Motor neuron (in vitro differentiated cells): Measurements from ENCODE around the gene CADM3. TPM values are rescaled to one million over a fixed set of nuclear protein-coding genes. Genes with fewer than 3 reads are reported as not detected.

Source experiments
- ATAC-seq, 8 experiments: fragments of 200-7000 bp; cut with Tn5 transposase; replicated peaks in 6 of 8; 2 replicates each; pipeline ENCODE4 v1.8.0; 2021; ENCODE audit warnings: mild to moderate bottlenecking in 8 of 8, moderate library complexity in 8 of 8
- H3K27ac ChIP-seq, 2 donors: fragments of 250-450 bp; sonication (Bioruptor Pico); 2 replicates each; pipeline ENCODE4 v1.9.0; 2021; ENCODE audit warnings: antibody characterized with exemption in 2 of 2, mild to moderate bottlenecking in 2 of 2, moderate library complexity in 1 of 2
- H3K4me1 ChIP-seq, 2 donors: fragments of 250-450 bp; sonication (Bioruptor Pico); replicated peaks in 1 of 2; 2 replicates each; pipeline ENCODE4 v1.6.1; 2021; ENCODE audit warnings: antibody characterized with exemption in 2 of 2, mild to moderate bottlenecking in 2 of 2, moderate library complexity in 1 of 2
- H3K4me3 ChIP-seq, 5 donors: fragments of 250-450 bp; sonication (Bioruptor Pico); 2 replicates each; pipeline ENCODE4 v1.9.0; 2021; ENCODE audit warnings: antibody characterized with exemption in 5 of 5, mild to moderate bottlenecking in 5 of 5, moderate library complexity in 4 of 5
- WGBS, 10 experiments: fragments of 450-650 bp; shearing (Covaris generic); methylation state at CpG; one replicate each; pipeline ENCODE4 v1.0.0; 2022; 5-methylcytosine and 5-hydroxymethylcytosine counted together
- in situ Hi-C, 9 experiments: fragments of 400-800 bp; cut with MboI; loops; one replicate each; pipeline ENCODE4 v1.15.0; 2021; ENCODE audit warnings: low sequenced_read_pairs in 9 of 9, low pct_unique_long_range_greater_than_20kb in 2 of 9; ENCODE audit not compliant: unreplicated experiment in 9 of 9
- total RNA-seq, 8 experiments: library from RNA; unstranded; fragments of 300-600 nt; gene quantifications; 2 replicates each; pipeline versions ENCODE4 v1.2.3 to v1.2.4, GENCODE V29; 2022

The CADM3 gene
- total RNA-seq, 8 experiments from 2014 or later = 0.14 to 221 (median 110) TPM

- Histone ChIP-seq H3K4me3 (no peak overlapping the region), H3K4me1 (peaks cover 21 to 30% of the 10 kb centered on the region in 2 donors), H3K27ac (no peak overlapping the region)
- in situ Hi-C loops = loop anchor here in 2 of 9 experiments (5.0 to 10.0 kb wide), 2 partner anchors 51 to 64 kb away; no protein-coding TSS in a partner anchor
- 0 to 7% (median 0%) methylated on average over 1 to 4 of the region's 4 CpGs; no CpG with 5 or more reads in 1 of the 10 experiments for WGBS, 10 experiments
- peak; percentile 63 to 99 (median 74) for ATAC-seq
These were observed 10.3 kb upstream of the CADM3 start for GRCh38 chr1:159161001-159161718.

GRCh38 chr1:159161719-159162026 lies 9.7 kb upstream of the CADM3 start:
- in situ Hi-C loops = loop anchor here in 2 of 9 experiments (5.0 to 10.0 kb wide), 2 partner anchors 51 to 63 kb away; no protein-coding TSS in a partner anchor
- 40 to 100% (median 60%) methylated on average over 1 of the region's 1 CpG; no CpG with 5 or more reads in 5 of the 10 experiments for WGBS, 10 experiments
- ATAC-seq = no peak
- Histone ChIP-seq H3K4me1 (peaks cover 21 to 30% of the 10 kb centered on the region in 2 donors), H3K27ac (no peak overlapping the region), H3K4me3 (no peak overlapping the region)

GRCh38 chr1:159162516-159163265 lies 8.7 kb upstream of the CADM3 start:
- 32 to 100% (median 85%) methylated on average over 2 to 4 of the region's 4 CpGs for WGBS, 10 experiments
- in situ Hi-C loops = loop anchor here in 2 of 9 experiments (5.0 to 10.0 kb wide), 2 partner anchors 50 to 62 kb away; no protein-coding TSS in a partner anchor
- Histone ChIP-seq H3K27ac (peak overlapping the region in 1 of 2 donors; percentile 25), H3K4me1 (peaks cover 21 to 30% of the 10 kb centered on the region in 2 donors), H3K4me3 (no peak overlapping the region)
- no peak for ATAC-seq

- Histone ChIP-seq H3K27ac (peak overlapping the region in 1 of 2 donors; percentile 25), H3K4me1 (peaks cover 21 to 30% of the 10 kb centered on the region in 2 donors), H3K4me3 (peak overlapping the region in 2 of 5 donors; percentile 1 to 3)
- ATAC-seq = peak in 5 of 8 experiments; percentile 55 to 93 (median 90)
- in situ Hi-C loops = loop anchor here in 2 of 9 experiments (5.0 to 10.0 kb wide), 2 partner anchors 49 to 61 kb away; no protein-coding TSS in a partner anchor
- WGBS, 10 experiments = 0 to 100% (median 35%) methylated on average over 1 to 7 of the region's 9 CpGs; no CpG with 5 or more reads in 2 of the 10 experiments
These were observed 7.7 kb upstream of the CADM3 start for GRCh38 chr1:159163614-159164228.

GRCh38 chr1:159168043-159168442 lies 3.4 kb upstream of the CADM3 start:
- WGBS, 10 experiments = 0 to 100% (median 64%) methylated on average over 1 to 4 of the region's 4 CpGs; no CpG with 5 or more reads in 2 of the 10 experiments
- Histone ChIP-seq H3K27ac (no peak overlapping the region), H3K4me1 (peaks cover 19 to 24% of the 10 kb centered on the region in 2 donors), H3K4me3 (no peak overlapping the region)
- in situ Hi-C loops = loop anchor here in 1 of 9 experiments (10.0 kb wide), 1 partner anchor 57 kb away; no protein-coding TSS in a partner anchor
- ATAC-seq = peak in 1 of 8 experiments; percentile 43

- H3K27ac ChIP-seq = peak overlapping the region; percentile 76 to 91
- in situ Hi-C loops = no loop called here
- no peak for ATAC-seq
- peaks cover 13 to 16% of the 10 kb centered on the region in 2 donors for H3K4me1 ChIP-seq
- H3K4me3 ChIP-seq = peak overlapping the region; percentile 58 to 97 (median 93)
- WGBS, 10 experiments = 30 to 100% (median 89%) methylated on average over 2 to 5 of the region's 5 CpGs
These were observed 776 bp upstream of the CADM3 start for GRCh38 chr1:159170639-159171038.

GRCh38 chr1:159171688-159172501 lies 480 bp downstream of the CADM3 start:
- in situ Hi-C loops = no loop called here
- peak overlapping the region; percentile 76 to 91 for H3K27ac ChIP-seq
- WGBS, 10 experiments = 0 to 8% (median 5%) methylated on average over 1 to 12 of the region's 49 CpGs; no CpG with 5 or more reads in 5 of the 10 experiments
- H3K4me3 ChIP-seq = peak overlapping the region; percentile 58 to 97 (median 93)
- H3K4me1 ChIP-seq = peaks cover 13 to 16% of the 10 kb centered on the region in 2 donors
- ATAC-seq = peak; percentile 21 to 77 (median 56)

GRCh38 chr1:159172614-159173291 lies 1.3 kb downstream of the CADM3 start:
- in situ Hi-C loops = no loop called here
- Histone ChIP-seq H3K4me1 (peaks cover 13 to 16% of the 10 kb centered on the region in 2 donors), H3K27ac (peak overlapping the region; percentile 76 to 91), H3K4me3 (peak overlapping the region; percentile 58 to 97 (median 93))
- ATAC-seq = peak in 6 of 8 experiments; percentile 12 to 28 (median 21)
- WGBS, 10 experiments = 0% methylated on average over 1 to 3 of the region's 17 CpGs; no CpG with 5 or more reads in 8 of the 10 experiments

- peak in 4 of 8 experiments; percentile 1 to 7 (median 2) for ATAC-seq
- H3K4me1 ChIP-seq = peaks cover 13 to 16% of the 10 kb centered on the region in 2 donors
- H3K4me3 ChIP-seq = peak overlapping the region; percentile 58 to 97 (median 93)
- H3K27ac ChIP-seq = peak overlapping the region; percentile 76 to 91
- in situ Hi-C loops = no loop called here
- WGBS, 10 experiments = 20 to 100% (median 48%) methylated on average over 1 to 4 of the region's 7 CpGs; no CpG with 5 or more reads in 4 of the 10 experiments
These were observed 1.9 kb downstream of the CADM3 start for GRCh38 chr1:159173320-159173719.

- WGBS, 10 experiments = 0 to 85% (median 25%) methylated on average over 1 to 2 of the region's 2 CpGs; no CpG with 5 or more reads in 1 of the 10 experiments
- ATAC-seq = no peak
- Histone ChIP-seq H3K27ac (no peak overlapping the region), H3K4me3 (no peak overlapping the region), H3K4me1 (peaks cover 13 to 30% of the 10 kb centered on the region in 2 donors)
- in situ Hi-C loops = no loop called here
These were observed 4.2 kb downstream of the CADM3 start for GRCh38 chr1:159175571-159175970.

GRCh38 chr1:159177272-159177907 lies 6.0 kb downstream of the CADM3 start:
- no peak overlapping the region for H3K27ac ChIP-seq
- H3K4me1 ChIP-seq = peaks cover 8 to 25% of the 10 kb centered on the region in 2 donors
- in situ Hi-C loops = no loop called here
- WGBS, 10 experiments = 0 to 64% (median 32%) methylated on average over 1 to 3 of the region's 3 CpGs
- ATAC-seq = peak in 3 of 8 experiments; percentile 79 to 88 (median 87)
- H3K4me3 ChIP-seq = no peak overlapping the region
